HG03520 (cell line): ENCODE data around the gene TSPAN3.

Experiments
- ATAC-seq: cut with Tn5 transposase; IDR thresholded peaks from one replicate; pipeline ENCODE4 v1.9.1; 2021; ENCODE audit warnings: mild to moderate bottlenecking, moderate library complexity; ENCODE audit not compliant: unreplicated experiment

TSPAN3 gene

DNA sequence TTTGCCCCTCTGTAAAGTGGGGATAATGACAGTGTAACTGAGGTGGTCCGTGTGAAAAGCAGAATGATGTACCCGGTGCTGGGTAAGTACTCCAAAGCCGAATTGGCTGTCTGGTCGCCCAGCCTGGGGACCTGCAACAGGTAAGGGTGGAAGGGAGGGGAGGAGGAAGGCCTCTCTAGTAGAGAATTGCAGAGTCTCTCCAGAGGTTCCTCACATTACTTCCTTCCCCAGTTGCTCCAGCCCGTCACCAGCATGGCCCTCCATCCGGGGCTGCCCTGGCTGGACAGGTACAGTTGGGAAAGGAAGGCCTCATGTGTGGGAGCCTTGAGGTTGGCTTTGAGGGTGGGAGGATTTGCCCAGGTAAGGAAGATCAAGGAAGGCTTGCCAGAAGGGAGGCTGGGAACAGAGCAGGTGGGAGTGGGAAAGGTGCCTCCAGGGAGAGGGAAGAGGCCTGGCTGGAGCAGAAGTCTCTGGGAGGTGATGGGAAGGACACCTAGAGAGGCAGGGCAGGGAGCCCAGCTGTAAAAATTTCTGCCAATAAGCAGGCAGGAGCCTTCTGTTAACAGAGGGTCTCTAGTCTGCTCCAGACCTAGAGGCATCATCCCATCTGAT is 77.7 kb downstream of the TSPAN3 start:
- ATAC-seq: no peak

DNA sequence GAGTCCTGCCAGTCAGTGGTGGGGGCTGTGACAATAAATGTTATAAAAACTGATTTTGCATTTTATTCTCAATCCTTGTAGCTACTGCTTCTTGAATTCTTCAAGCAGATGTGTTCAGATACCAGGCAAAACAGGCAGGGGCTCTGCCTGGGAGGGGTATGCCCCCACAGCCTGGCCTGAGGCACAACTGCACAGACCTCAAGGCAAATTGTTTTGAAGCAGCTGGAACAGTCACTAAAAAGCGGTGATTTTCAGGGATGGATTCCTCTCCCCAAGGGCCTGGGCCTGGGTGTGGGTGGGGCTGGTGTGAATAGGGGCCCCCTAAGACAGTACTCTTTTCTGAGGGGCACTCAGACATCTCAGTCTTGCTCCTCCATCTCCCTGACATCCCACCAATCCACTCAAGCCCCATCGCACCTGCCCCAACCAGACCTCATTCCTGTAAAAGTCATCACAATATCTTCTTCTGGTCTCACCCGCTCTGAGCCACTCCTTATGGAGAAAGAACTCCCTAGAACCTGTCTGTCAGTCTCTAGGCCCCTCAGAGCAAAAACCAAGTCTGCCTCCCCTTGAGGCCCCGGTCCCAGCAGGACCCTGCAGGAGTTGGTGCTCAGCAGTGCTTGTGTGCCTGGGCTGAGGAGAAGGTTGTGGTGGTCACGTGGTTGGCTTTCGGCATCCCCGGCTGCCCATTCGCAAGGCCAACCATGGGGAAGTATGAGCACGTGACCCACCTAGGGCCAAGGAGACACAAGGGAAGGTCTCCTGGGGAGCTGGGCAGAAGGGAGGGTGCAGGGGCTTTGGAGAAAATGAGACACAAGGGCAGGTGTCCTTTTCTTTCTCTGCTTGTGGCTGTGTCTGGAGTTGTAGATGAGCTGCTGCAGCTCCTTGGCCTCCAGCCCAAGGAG is 78.9 kb downstream of the TSPAN3 start:
- no peak for ATAC-seq
